ENCODE measurements around the gene SWAP70. TPM values are rescaled to one million over a fixed set of nuclear protein-coding genes. Genes with fewer than 3 reads are reported as not detected.

Gene SWAP70
- polyA plus RNA-seq, 3 donors = 10.9 to 26.4 (median 13.8) TPM

GRCh38 chr11:9717040-9717357 lies 53.1 kb downstream of the SWAP70 start:
- Mint-ChIP-seq H3K27me3 (ENCODE audit: low read depth in 3 of 3) (no peaks in the 10 kb centered on the region), H3K4me1 (peaks cover 42% of the 10 kb centered on the region), H3K4me3 (peak overlapping the region; percentile 17 to 73), H3K36me3 (peaks cover 26 to 34% of the 10 kb centered on the region in 2 donors), H3K9me3 (peaks cover 0 to 3% (median 0%) of the 10 kb centered on the region in 7 donors), H3K27ac (peak overlapping the region; percentile 79 to 92 (median 88))
- H3K27ac ChIP-seq (ENCODE audit: low read depth in 1 of 2, low read length in 2 of 2) = peak overlapping the region; percentile 68 to 76
- peaks cover 40 to 43% of the 10 kb centered on the region in 2 donors for H3K4me1 ChIP-seq (ENCODE audit: control insufficient read depth in 1 of 2, insufficient read depth in 2 of 2, low read length in 2 of 2)
- H2AFZ ChIP-seq (ENCODE audit: insufficient read depth, low read depth, low read length, poor library complexity, severe bottlenecking) = peak overlapping the region; percentile 42
- intact Hi-C loops (cut with micrococcal nuclease) = loop anchor here in 1 of 2 donors (10.0 kb wide), 1 partner anchor 52 kb away; the partner anchor contains the start of gene SWAP70
- peak overlapping the region; percentile 71 for H3K4me2 ChIP-seq (replicated peaks; ENCODE audit: extremely low read depth, low read length, poor library complexity, severe bottlenecking)
- no peaks in the 10 kb centered on the region for H3K9me3 ChIP-seq (replicated peaks in 1 of 2; ENCODE audit: control insufficient read depth in 1 of 2, insufficient read depth in 1 of 2, low read length in 2 of 2)
- H3K79me2 ChIP-seq (ENCODE audit: insufficient read depth, low read length) = peaks cover 26% of the 10 kb centered on the region
- H3K36me3 ChIP-seq (replicated peaks in 1 of 2; ENCODE audit: control insufficient read depth in 1 of 2, insufficient read depth in 2 of 2, low read length in 2 of 2) = peaks cover 0 to 10% of the 10 kb centered on the region in 2 donors
- H4K20me1 ChIP-seq (ENCODE audit: insufficient read depth, low read length) = peaks cover 8% of the 10 kb centered on the region
- no peak for DNase-seq
- 2% methylated on average over 3 of the region's 3 CpGs for WGBS (ENCODE audit: insufficient coverage)
- peak overlapping the region in 1 of 3 experiments; percentile 62 for H3K4me3 ChIP-seq (replicated peaks in 1 of 3; ENCODE audit: low read depth in 2 of 3, low read length in 3 of 3)
- H3K27me3 ChIP-seq (ENCODE audit: control insufficient read depth in 2 of 2, insufficient read depth in 2 of 2, low read length in 2 of 2) = no peaks in the 10 kb centered on the region
- H3K9ac ChIP-seq (ENCODE audit: insufficient read depth, low read length, poor library complexity, severe bottlenecking) = no peak overlapping the region
- TF ChIP-seq CTCF (IDR thresholded peaks at IDR 0.05) = no peak

- H3K4me3 ChIP-seq (replicated peaks in 1 of 3; ENCODE audit: low read depth in 2 of 3, low read length in 3 of 3) = no peak overlapping the region
- H3K4me1 ChIP-seq (ENCODE audit: control insufficient read depth in 1 of 2, insufficient read depth in 2 of 2, low read length in 2 of 2) = peaks cover 40 to 43% of the 10 kb centered on the region in 2 donors
- no peak overlapping the region for H3K9ac ChIP-seq (ENCODE audit: insufficient read depth, low read length, poor library complexity, severe bottlenecking)
- intact Hi-C loops (cut with micrococcal nuclease) = loop anchor here in 1 of 2 donors (10.0 kb wide), 1 partner anchor 53 kb away; the partner anchor contains the start of gene SWAP70
- TF ChIP-seq CTCF (IDR thresholded peaks at IDR 0.05) = no peak
- peaks cover 25% of the 10 kb centered on the region for H3K79me2 ChIP-seq (ENCODE audit: insufficient read depth, low read length)
- H3K9me3 ChIP-seq (replicated peaks in 1 of 2; ENCODE audit: control insufficient read depth in 1 of 2, insufficient read depth in 1 of 2, low read length in 2 of 2) = no peaks in the 10 kb centered on the region
- WGBS (ENCODE audit: insufficient coverage) = 97% methylated on average over 2 of the region's 2 CpGs
- Mint-ChIP-seq H3K27ac (peak overlapping the region in 2 of 7 donors; percentile 88 to 92), H3K27me3 (ENCODE audit: low read depth in 3 of 3) (no peaks in the 10 kb centered on the region), H3K4me3 (no peak overlapping the region), H3K36me3 (peaks cover 26 to 39% of the 10 kb centered on the region in 2 donors), H3K4me1 (peaks cover 41% of the 10 kb centered on the region), H3K9me3 (peaks cover 0 to 3% (median 0%) of the 10 kb centered on the region in 7 donors)
- peaks cover 0 to 10% of the 10 kb centered on the region in 2 donors for H3K36me3 ChIP-seq (replicated peaks in 1 of 2; ENCODE audit: control insufficient read depth in 1 of 2, insufficient read depth in 2 of 2, low read length in 2 of 2)
- no peaks in the 10 kb centered on the region for H3K27me3 ChIP-seq (ENCODE audit: control insufficient read depth in 2 of 2, insufficient read depth in 2 of 2, low read length in 2 of 2)
- no peak overlapping the region for H3K4me2 ChIP-seq (replicated peaks; ENCODE audit: extremely low read depth, low read length, poor library complexity, severe bottlenecking)
- peaks cover 5% of the 10 kb centered on the region for H4K20me1 ChIP-seq (ENCODE audit: insufficient read depth, low read length)
- H3K27ac ChIP-seq (ENCODE audit: low read depth in 1 of 2, low read length in 2 of 2) = peak overlapping the region; percentile 68 to 76
- no peak for DNase-seq
- no peak overlapping the region for H2AFZ ChIP-seq (ENCODE audit: insufficient read depth, low read depth, low read length, poor library complexity, severe bottlenecking)
Observed at GRCh38 chr11:9717719-9718118, 53.8 kb downstream of the SWAP70 start.

All from CD14-positive monocyte (primary cell).